Uterus (tissue), 4 donors: ENCODE results near the gene CNTLN. TPM values are rescaled to one million over a fixed set of nuclear protein-coding genes. Genes with fewer than 3 reads are reported as not detected.

Experiments used
- DNase-seq, 2 donors: peaks; one replicate each; pipeline ENCODE4 v3.0.0-alpha.2; 2019 to 2020
- H3K27ac ChIP-seq, 2 donors: fragments of 200-600 bp; sonication (generic); 1 replicate in 1 of 2; 2 replicates in 1 of 2; pipeline ENCODE4 v1.5.1; 2016 to 2018
- H3K27me3 ChIP-seq, 2 donors: fragments of 200-600 bp; sonication (generic); one replicate each; pipeline ENCODE4 v1.5.1; 2018 to 2019; ENCODE audit warnings: control low read depth in 1 of 2
- H3K36me3 ChIP-seq, 2 donors: fragments of 200-600 bp; sonication (generic); one replicate each; pipeline ENCODE4 v1.5.1; 2019; ENCODE audit warnings: control low read depth in 1 of 2
- H3K4me1 ChIP-seq, 2 donors: fragments of 200-600 bp; sonication (generic); one replicate each; pipeline ENCODE4 v1.5.1; 2018 to 2019; ENCODE audit warnings: control low read depth in 1 of 2
- H3K4me3 ChIP-seq, 2 donors: fragments of 200-600 bp; sonication (generic); 1 replicate in 1 of 2; 2 replicates in 1 of 2; pipeline ENCODE4 v1.5.1; 2018 to 2019; ENCODE audit warnings: mild to moderate bottlenecking in 1 of 2
- H3K9me3 ChIP-seq, 2 donors: fragments of 200-600 bp; sonication (generic); one replicate each; pipeline ENCODE4 v1.5.1; 2019; ENCODE audit warnings: control low read depth in 1 of 2
- CTCF ChIP-seq, 4 experiments: fragments of 200-600 bp in 2 of 4; fragments of 450-650 bp in 2 of 4; sonication (generic) in 2 of 4; IDR thresholded peaks; one replicate each; pipeline ENCODE4 v1.5.1; 2016 to 2019; ENCODE audit warnings: antibody characterized with exemption in 4 of 4, mild to moderate bottlenecking in 2 of 4, moderate library complexity in 1 of 4
- POLR2A ChIP-seq, 2 donors: fragments of 450-650 bp; IDR thresholded peaks; one replicate each; pipeline ENCODE4 v1.6.1; 2016; ENCODE audit warnings: antibody characterized with exemption in 2 of 2, mild to moderate bottlenecking in 1 of 2, moderate library complexity in 1 of 2
- intact Hi-C: fragments of 100-400 bp; cut with DNase I; formaldehyde crosslinking; loops from one replicate; pipeline ENCODE4 v1.15.1; 2023; ENCODE audit warnings: low total_unique reads
- total RNA-seq, 4 donors: library from RNA; depleted of rRNA in 3 of 4; stranded (reverse); fragments of >200 nt in 3 of 4; gene quantifications; one replicate each; pipeline versions ENCODE4 v1.1.0 to v1.2.4, GENCODE V29; 2014 to 2023
- donor health status: DM: yes; HTN: yes; CAD: no.

Gene CNTLN
- total RNA-seq, 4 donors from 2014 or later, result 11.3 to 41.7 (median 18.9) TPM

- no peak for TF ChIP-seq CTCF (IDR thresholded peaks at IDR 0.05)
- TF ChIP-seq POLR2A (IDR thresholded peaks at IDR 0.05), result no peak
- Histone ChIP-seq H3K4me1 (no peaks in the 10 kb centered on the region), H3K27ac (no peak overlapping the region), H3K9me3 (no peaks in the 10 kb centered on the region), H3K36me3 (no peaks in the 10 kb centered on the region), H3K4me3 (no peak overlapping the region), H3K27me3 (no peaks in the 10 kb centered on the region)
- intact Hi-C loops, result no loop called here
- no peak for DNase-seq
Observed at GRCh38 chr9:17401858-17402257, 267.0 kb downstream of the CNTLN start.

DNA sequence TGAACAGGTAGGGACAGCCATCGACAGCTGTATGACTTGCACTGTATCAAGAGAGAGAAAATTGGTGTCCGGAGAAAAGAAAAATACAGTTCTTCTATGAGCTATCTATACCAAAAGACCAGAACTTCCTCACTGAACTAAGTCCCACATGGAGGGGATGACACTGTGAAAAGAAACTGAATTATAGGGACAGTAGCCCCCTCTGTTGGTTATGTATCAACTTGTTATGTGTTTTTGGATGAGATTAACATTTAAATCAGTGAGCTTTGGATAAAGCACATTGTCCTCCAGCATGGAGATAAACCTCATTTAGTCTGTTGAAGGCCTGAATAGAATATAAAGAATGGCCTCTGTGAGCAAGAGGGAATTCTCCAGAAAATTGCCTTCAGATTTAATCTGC is 267.5 kb downstream of the CNTLN start:
- DNase-seq, result no peak
- H3K27ac ChIP-seq, result no peak overlapping the region

GRCh38 chr9:17403539-17403938 is 268.7 kb downstream of the CNTLN start:
- Histone ChIP-seq H3K36me3 (no peaks in the 10 kb centered on the region), H3K9me3 (no peaks in the 10 kb centered on the region), H3K4me3 (no peak overlapping the region), H3K27ac (no peak overlapping the region), H3K27me3 (no peaks in the 10 kb centered on the region), H3K4me1 (no peaks in the 10 kb centered on the region)
- TF ChIP-seq POLR2A (IDR thresholded peaks at IDR 0.05) (no peak), CTCF (IDR thresholded peaks at IDR 0.05) (no peak)
- intact Hi-C loops, result no loop called here
- DNase-seq, result no peak

More for the DNA sequence above, 267.5 kb downstream of the CNTLN start:
- intact Hi-C loops, result no loop called here
- Histone ChIP-seq H3K9me3 (no peaks in the 10 kb centered on the region), H3K27me3 (no peaks in the 10 kb centered on the region), H3K36me3 (no peaks in the 10 kb centered on the region), H3K4me1 (no peaks in the 10 kb centered on the region), H3K4me3 (no peak overlapping the region)
- TF ChIP-seq POLR2A (IDR thresholded peaks at IDR 0.05) (no peak), CTCF (IDR thresholded peaks at IDR 0.05) (no peak)

- DNase-seq, result no peak
- no peaks in the 10 kb centered on the region for H3K27me3 ChIP-seq
- H3K27ac ChIP-seq, result no peak overlapping the region
- intact Hi-C loops, result no loop called here
- TF ChIP-seq CTCF (IDR thresholded peaks at IDR 0.05), result no peak
- TF ChIP-seq POLR2A (IDR thresholded peaks at IDR 0.05), result no peak
- H3K9me3 ChIP-seq, result no peaks in the 10 kb centered on the region
- H3K4me3 ChIP-seq, result no peak overlapping the region
- H3K36me3 ChIP-seq, result no peaks in the 10 kb centered on the region
- H3K4me1 ChIP-seq, result no peaks in the 10 kb centered on the region
Observed at GRCh38 chr9:17414986-17415385, 280.1 kb downstream of the CNTLN start.

GRCh38 chr9:17422994-17423680 is 288.3 kb downstream of the CNTLN start:
- no peak for TF ChIP-seq POLR2A (IDR thresholded peaks at IDR 0.05)
- TF ChIP-seq CTCF (IDR thresholded peaks at IDR 0.05), result no peak
- intact Hi-C loops, result no loop called here
- DNase-seq, result no peak
- H3K9me3 ChIP-seq, result no peaks in the 10 kb centered on the region
- no peak overlapping the region for H3K4me3 ChIP-seq
- no peak overlapping the region for H3K27ac ChIP-seq
- no peaks in the 10 kb centered on the region for H3K27me3 ChIP-seq
- no peaks in the 10 kb centered on the region for H3K4me1 ChIP-seq
- no peaks in the 10 kb centered on the region for H3K36me3 ChIP-seq
